Endothelial cell of umbilical vein (primary cell): Measurements from ENCODE around the gene LCT. TPM values are rescaled to one million over a fixed set of nuclear protein-coding genes. Genes with fewer than 3 reads are reported as not detected.
A peak's percentile ranks its signal among the peaks of the same experiment; 100 is the strongest.

Experiments
- BruUV-seq: library from RNA; stranded (reverse); fragments of 400-500 nt; replicated peaks from 2 replicates; lab custom pipeline; 2021; lab: Mats Ljungman, UMichigan
- CTCF ChIA-PET: fragments of 300-600, 350-600 bp; sonication (Branson Sonifier 250); formaldehyde crosslinking; loops from one replicate; lab custom pipeline; 2021; ENCODE audit warnings: antibody characterized with exemption, inconsistent platforms; lab: Charles Lee
- POLR2A ChIA-PET: fragments of 300-600, 350-600 bp; sonication (Branson Sonifier 250); formaldehyde crosslinking; loops from one replicate; lab custom pipeline; 2021; ENCODE audit warnings: antibody characterized with exemption, inconsistent platforms; lab: Charles Lee
- DNase-seq: peaks from one replicate; pipeline ENCODE4 v3.0.0-alpha.2; 2011; ENCODE audit warnings: low read depth, low spot score
- FAIRE-seq: peaks from 2 replicates; lab custom pipeline; 2011; peaks lifted over from hg19 to GRCh38; lab: Jason Lieb, UNC
- H2AFZ ChIP-seq: 2 replicates; pipeline ENCODE4 v1.6.0; 2012; ENCODE audit warnings: low read depth, low read length, control low read depth, inconsistent platforms
- H3K27ac ChIP-seq: 2 replicates; pipeline ENCODE4 v1.5.1; 2011; ENCODE audit warnings: low read depth, mild to moderate bottlenecking, control low read depth, low read length, moderate library complexity; ENCODE audit not compliant: insufficient read depth
- H3K27me3 ChIP-seq, 2 experiments: 2 replicates each; pipeline versions ENCODE4 v1.6.0 to v1.6.1; 2011; ENCODE audit warnings: low read length in 2 of 2, mixed read lengths in 1 of 2; ENCODE audit not compliant: control insufficient read depth in 2 of 2, insufficient read depth in 2 of 2
- H3K36me3 ChIP-seq, 2 experiments: 2 replicates in 1 of 2; 3 replicates in 1 of 2; pipeline ENCODE4 v1.5.1; 2011; ENCODE audit warnings: low read length in 2 of 2, mild to moderate bottlenecking in 1 of 2, moderate library complexity in 1 of 2; ENCODE audit not compliant: control insufficient read depth in 2 of 2, insufficient read depth in 2 of 2; ENCODE audit errors: extremely low read depth in 1 of 2
- H3K4me1 ChIP-seq: 3 replicates; pipeline ENCODE4 v1.5.1; 2011; ENCODE audit warnings: mild to moderate bottlenecking, low read length; ENCODE audit not compliant: control insufficient read depth, insufficient read depth; ENCODE audit errors: extremely low read depth
- H3K4me2 ChIP-seq: 2 replicates; pipeline ENCODE4 v1.6.1; 2011; ENCODE audit warnings: low read length, control low read depth, mixed read lengths; ENCODE audit not compliant: insufficient read depth
- H3K4me3 ChIP-seq, 3 experiments: fragments of 200-600 bp in 1 of 3; sonication (generic), shearing (Covaris generic) in 1 of 3; replicated peaks in 1 of 3; 2 replicates each; pipeline ENCODE4 v1.5.1; 2011 to 2016; ENCODE audit warnings: control low read depth in 3 of 3, low read length in 3 of 3, mild to moderate bottlenecking in 2 of 3, inconsistent platforms in 1 of 3, low read depth in 1 of 3, moderate library complexity in 1 of 3; ENCODE audit not compliant: insufficient read depth in 1 of 3
- H3K79me2 ChIP-seq: 2 replicates; pipeline ENCODE4 v1.6.0; 2012; ENCODE audit warnings: low read length, inconsistent platforms; ENCODE audit not compliant: control insufficient read depth, insufficient read depth
- H3K9ac ChIP-seq: replicated peaks from 2 replicates; pipeline ENCODE3; 2011; ENCODE audit warnings: low read length, control low read depth; ENCODE audit not compliant: insufficient read depth; ENCODE audit errors: extremely low read depth
- H3K9me1 ChIP-seq: replicated peaks from 3 replicates; pipeline ENCODE4 v1.6.0; 2011; ENCODE audit warnings: mild to moderate bottlenecking, low read length; ENCODE audit not compliant: control insufficient read depth, insufficient read depth; ENCODE audit errors: extremely low read depth
- H3K9me3 ChIP-seq: replicated peaks from 2 replicates; pipeline ENCODE4 v1.5.1; 2012; ENCODE audit warnings: low read length, inconsistent platforms; ENCODE audit not compliant: control insufficient read depth, insufficient read depth
- H4K20me1 ChIP-seq: replicated peaks from 2 replicates; pipeline ENCODE3; 2011; ENCODE audit warnings: mild to moderate bottlenecking, low read length; ENCODE audit not compliant: control insufficient read depth, insufficient read depth; ENCODE audit errors: extremely low read depth
- FOS ChIP-seq: IDR thresholded peaks from 2 replicates; pipeline ENCODE4 v1.6.1; 2011; ENCODE audit warnings: mild to moderate bottlenecking, low read length, moderate library complexity, borderline replicate concordance; ENCODE audit not compliant: insufficient read depth
- JUN ChIP-seq: IDR thresholded peaks from 2 replicates; pipeline ENCODE4 v1.6.1; 2011; ENCODE audit warnings: borderline replicate concordance, low read depth; ENCODE audit not compliant: insufficient read length, insufficient read depth
- POLR2A ChIP-seq: IDR thresholded peaks from 2 replicates; pipeline ENCODE4 v1.6.1; 2012; ENCODE audit warnings: low read depth, mild to moderate bottlenecking, control low read depth, low read length
- POLR2AphosphoS5 ChIP-seq: IDR thresholded peaks from 2 replicates; pipeline ENCODE4 v1.6.1; 2012; ENCODE audit warnings: low read depth, mild to moderate bottlenecking, control low read depth, low read length, moderate library complexity; ENCODE audit not compliant: insufficient read depth
- dilution Hi-C: fragments of 300-500 bp; cut with MboI; formaldehyde crosslinking; loops from one replicate; pipeline ENCODE4 v1.15.0; 2019; ENCODE audit warnings: low sequenced_read_pairs; ENCODE audit not compliant: extremely low pct_ligation_motif_present
- intact Hi-C: fragments of 100-400 bp; cut with micrococcal nuclease; formaldehyde crosslinking; loops from one replicate; pipeline ENCODE4 v1.10.0; 2022
- polyA plus RNA-seq, 4 experiments: library from polyadenylated mRNA; depleted of rRNA in 3 of 4; stranded (reverse) in 3 of 4; unstranded in 1 of 4; fragments of >200 nt; gene quantifications; 2 replicates each; pipeline versions ENCODE4 v1.2.1 to v1.2.3, GENCODE V29; 2011 to 2012; ENCODE audit warnings: missing spikeins in 1 of 4
- total RNA-seq: library from RNA; stranded (reverse); gene quantifications from 2 replicates; pipeline ENCODE4 v1.2.3, GENCODE V29; 2021
- TF ChIP-seq, protein P1 (sequence below), 2 donors: IDR thresholded peaks; 1 replicate in 1 of 2; 2 replicates in 1 of 2; pipeline ENCODE4 v1.5.1; 2011; ENCODE audit warnings: low read length in 2 of 2, mild to moderate bottlenecking in 2 of 2, moderate library complexity in 2 of 2, control low read depth in 1 of 2, inconsistent platforms in 1 of 2, low read depth in 1 of 2; ENCODE audit not compliant: insufficient read depth in 1 of 2; ENCODE audit errors: extremely low read depth in 1 of 2

LCT gene
- total and polyA plus RNA-seq, 2 donors (not counting 3 experiments of a cell fraction or from before 2014, with no cell fraction given), result 0.07 TPM; not detected in 1

DNA sequence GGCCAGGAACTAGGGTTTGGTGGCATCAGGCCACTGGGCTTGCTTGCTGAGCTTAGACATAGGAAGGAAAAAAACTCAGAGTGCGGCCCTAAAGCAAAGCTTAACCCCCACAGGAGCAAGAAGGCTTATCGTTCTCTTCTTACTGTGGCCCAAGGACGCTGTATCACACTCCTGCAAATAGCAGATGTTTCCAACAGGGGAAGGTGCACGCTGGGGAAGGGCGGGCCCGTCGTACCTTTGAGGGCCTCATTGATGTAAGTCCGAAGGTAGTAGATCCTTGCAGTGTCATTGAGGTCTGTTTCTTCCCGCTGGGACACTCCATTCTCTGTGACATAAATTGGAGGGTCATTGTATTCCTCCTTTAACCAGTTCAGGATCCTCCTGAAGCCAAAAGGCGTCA, 46.6 kb downstream of the LCT start:
- intact Hi-C loops, result no loop called here
- CTCF ChIA-PET, result no interaction called here

DNA sequence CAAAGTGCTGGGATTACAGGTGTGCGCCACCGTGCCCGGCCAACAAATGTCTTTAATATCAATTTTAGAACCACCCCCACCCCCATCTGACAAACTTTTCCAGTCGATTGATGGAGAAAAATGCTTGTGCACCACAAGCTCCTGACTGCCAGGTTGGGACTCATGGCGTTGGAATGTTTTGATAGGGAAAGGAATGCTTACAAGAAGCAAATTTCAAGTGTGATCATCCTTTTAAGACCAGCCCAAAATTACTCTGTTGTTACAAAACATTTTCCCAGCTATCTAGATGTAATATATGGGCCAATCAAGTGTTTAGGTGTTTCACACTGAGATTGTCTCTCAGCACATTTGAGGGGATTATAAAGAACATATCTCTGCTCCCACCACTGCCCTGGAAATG, 50.2 kb downstream of the LCT start:
- Histone ChIP-seq H3K27me3 (no peaks in the 10 kb centered on the region), H2AFZ (no peak overlapping the region), H3K9ac (no peak overlapping the region), H3K4me1 (peaks cover 7% of the 10 kb centered on the region), H3K9me3 (no peaks in the 10 kb centered on the region), H3K27ac (peak overlapping the region; percentile 32), H3K36me3 (peaks cover 14 to 18% of the 10 kb centered on the region in 2 experiments), H3K4me3 (no peak overlapping the region), H3K79me2 (no peaks in the 10 kb centered on the region), H3K4me2 (peak overlapping the region; percentile 8), H4K20me1 (no peaks in the 10 kb centered on the region), H3K9me1 (no peaks in the 10 kb centered on the region)
- ChIA-PET CTCF (interaction anchor here (0.6 to 8.5 kb wide), 6 partner anchors 10 to 798 kb away, joined by 3 to 78 read pairs (median 5); no protein-coding TSS in a partner anchor), POLR2A (no interaction called here)
- TF ChIP-seq JUN (peak; percentile 42), POLR2A (no peak)
- DNase-seq (peak; percentile 52), FAIRE-seq (peak; percentile 82)
- intact Hi-C loops, result no loop called here
- BruUV-seq, result no TSS peak
- dilution Hi-C loops, result no loop called here

More for the DNA sequence above, 46.6 kb downstream of the LCT start:
- Histone ChIP-seq H3K4me1 (peaks cover 7% of the 10 kb centered on the region), H3K79me2 (no peaks in the 10 kb centered on the region), H3K9me3 (no peaks in the 10 kb centered on the region), H3K9me1 (no peaks in the 10 kb centered on the region), H3K36me3 (peaks cover 0 to 2% of the 10 kb centered on the region in 2 experiments), H3K4me2 (no peak overlapping the region), H3K27ac (no peak overlapping the region), H2AFZ (no peak overlapping the region), H3K27me3 (no peaks in the 10 kb centered on the region), H3K9ac (no peak overlapping the region), H4K20me1 (no peaks in the 10 kb centered on the region), H3K4me3 (no peak overlapping the region)
- no peak for DNase-seq
- no TSS peak for BruUV-seq
- TF ChIP-seq JUN, result no peak
- TF ChIP-seq POLR2AphosphoS5, result no peak
- no peak for TF ChIP-seq FOS
- TF ChIP-seq, protein P1, sequence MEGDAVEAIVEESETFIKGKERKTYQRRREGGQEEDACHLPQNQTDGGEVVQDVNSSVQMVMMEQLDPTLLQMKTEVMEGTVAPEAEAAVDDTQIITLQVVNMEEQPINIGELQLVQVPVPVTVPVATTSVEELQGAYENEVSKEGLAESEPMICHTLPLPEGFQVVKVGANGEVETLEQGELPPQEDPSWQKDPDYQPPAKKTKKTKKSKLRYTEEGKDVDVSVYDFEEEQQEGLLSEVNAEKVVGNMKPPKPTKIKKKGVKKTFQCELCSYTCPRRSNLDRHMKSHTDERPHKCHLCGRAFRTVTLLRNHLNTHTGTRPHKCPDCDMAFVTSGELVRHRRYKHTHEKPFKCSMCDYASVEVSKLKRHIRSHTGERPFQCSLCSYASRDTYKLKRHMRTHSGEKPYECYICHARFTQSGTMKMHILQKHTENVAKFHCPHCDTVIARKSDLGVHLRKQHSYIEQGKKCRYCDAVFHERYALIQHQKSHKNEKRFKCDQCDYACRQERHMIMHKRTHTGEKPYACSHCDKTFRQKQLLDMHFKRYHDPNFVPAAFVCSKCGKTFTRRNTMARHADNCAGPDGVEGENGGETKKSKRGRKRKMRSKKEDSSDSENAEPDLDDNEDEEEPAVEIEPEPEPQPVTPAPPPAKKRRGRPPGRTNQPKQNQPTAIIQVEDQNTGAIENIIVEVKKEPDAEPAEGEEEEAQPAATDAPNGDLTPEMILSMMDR (IDR thresholded peaks at IDR 0.05; ENCODE audit: extremely low read depth in 1 of 2, insufficient read depth in 1 of 2, low read depth in 1 of 2, low read length in 2 of 2), result no peak
- no peak for FAIRE-seq
- dilution Hi-C loops, result no loop called here
- POLR2A ChIA-PET, result no interaction called here
